Astrocyte (in vitro differentiated cells and primary cell): ENCODE results near the gene RAB11B.

Source experiments
- CTCF ChIP-seq: IDR thresholded peaks from 2 replicates; pipeline ENCODE4 v1.5.1; 2011; ENCODE audit warnings: low read depth, mild to moderate bottlenecking, inconsistent platforms, low read length, moderate library complexity; ENCODE audit not compliant: insufficient read depth
- EZH2 ChIP-seq: IDR thresholded peaks from 2 replicates; pipeline ENCODE4 v1.6.1; 2012; ENCODE audit warnings: mild to moderate bottlenecking, low read length, inconsistent platforms; ENCODE audit not compliant: insufficient read depth

DNA sequence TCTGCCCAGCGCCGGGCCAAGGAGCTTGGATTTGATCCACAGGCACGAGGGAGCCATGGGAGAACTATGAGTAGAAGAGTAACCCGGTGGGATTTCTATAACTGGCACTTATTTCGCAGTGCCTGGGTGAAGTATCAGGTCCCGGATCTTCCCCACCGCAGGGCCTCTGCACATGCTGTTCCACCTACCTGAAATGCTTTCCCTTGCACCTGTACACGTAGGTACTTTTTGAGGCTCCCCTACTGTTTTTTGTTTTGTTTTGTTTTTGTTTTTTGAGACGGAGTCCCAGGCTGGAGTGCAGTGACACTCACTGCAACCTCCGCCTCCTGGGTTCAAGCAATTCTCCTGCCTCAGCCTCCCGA, 46.7 kb upstream of the RAB11B start:
- TF ChIP-seq CTCF (no peak), EZH2 (no peak)
